Tibial artery (tissue), 4 donors: ENCODE data around the gene ESD.

Experiments
- DNase-seq, 2 donors: peaks; one replicate each; pipeline ENCODE4 v3.0.0-alpha.2; 2019
- H3K27ac ChIP-seq, 2 donors: fragments of 200-600 bp; sonication (generic) in 1 of 2; 1 replicate in 1 of 2; 2 replicates in 1 of 2; pipeline ENCODE4 v1.5.1; 2018 to 2019; ENCODE audit warnings: mild to moderate bottlenecking in 1 of 2
- H3K27me3 ChIP-seq, 2 donors: fragments of 200-600 bp; sonication (generic) in 1 of 2; one replicate each; pipeline versions ENCODE4 v1.5.1 to v1.6.0; 2016 to 2019
- H3K36me3 ChIP-seq, 3 donors: fragments of 200-600 bp; sonication (generic) in 2 of 3; one replicate each; pipeline ENCODE4 v1.5.1; 2016 to 2019; ENCODE audit warnings: mild to moderate bottlenecking in 2 of 3
- H3K4me1 ChIP-seq, 4 donors: fragments of 200-600 bp; sonication (generic) in 2 of 4; 1 replicate in 3 of 4; 2 replicates in 1 of 4; pipeline ENCODE4 v1.5.1; 2016 to 2019
- H3K4me3 ChIP-seq, 2 donors: fragments of 200-600 bp; sonication (generic) in 1 of 2; 1 replicate in 1 of 2; 2 replicates in 1 of 2; pipeline ENCODE4 v1.5.1; 2018 to 2019; ENCODE audit warnings: mild to moderate bottlenecking in 2 of 2
- H3K9me3 ChIP-seq, 3 donors: fragments of 200-600 bp; sonication (generic) in 1 of 3; one replicate each; pipeline ENCODE4 v1.5.1; 2016 to 2019
- intact Hi-C: fragments of 100-400 bp; cut with DNase I; formaldehyde crosslinking; loops from one replicate; pipeline ENCODE4 v1.15.0; 2023; ENCODE audit warnings: low total_unique reads
- TF ChIP-seq, protein P1 (sequence below), 2 experiments: fragments of 200-600 bp in 1 of 2; fragments of 450-650 bp in 1 of 2; IDR thresholded peaks; one replicate each; pipeline ENCODE4 v1.5.1; 2017 to 2019; ENCODE audit warnings: antibody characterized with exemption in 2 of 2, mild to moderate bottlenecking in 1 of 2, moderate library complexity in 1 of 2

Gene ESD

DNA sequence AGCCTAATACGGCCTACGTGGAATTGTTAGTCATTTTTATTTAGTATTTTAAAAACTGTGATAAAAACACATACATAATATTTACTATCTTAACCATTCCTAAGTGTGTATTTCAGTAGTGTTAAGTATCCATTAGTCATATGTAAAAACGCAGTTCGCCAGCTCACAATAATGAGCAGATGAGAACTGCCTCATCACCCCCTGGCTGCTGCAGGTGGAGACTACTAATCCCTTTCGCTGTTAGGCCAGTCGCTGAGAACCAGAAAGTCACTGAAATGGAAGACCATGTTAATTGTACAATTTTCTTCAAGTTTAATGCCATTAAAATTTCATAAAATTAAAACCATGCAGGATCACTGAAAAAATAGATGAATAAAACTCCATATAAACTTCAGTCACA, 1.6 kb downstream of the ESD start:
- Histone ChIP-seq H3K27ac (peak overlapping the region; percentile 93 to 96), H3K36me3 (peaks cover 9 to 13% (median 10%) of the 10 kb centered on the region in 3 donors), H3K4me1 (peaks cover 0 to 55% (median 27%) of the 10 kb centered on the region in 4 donors), H3K27me3 (no peaks in the 10 kb centered on the region), H3K4me3 (peak overlapping the region; percentile 76 to 80), H3K9me3 (no peaks in the 10 kb centered on the region)
- DNase-seq, result no peak
- TF ChIP-seq, protein P1, sequence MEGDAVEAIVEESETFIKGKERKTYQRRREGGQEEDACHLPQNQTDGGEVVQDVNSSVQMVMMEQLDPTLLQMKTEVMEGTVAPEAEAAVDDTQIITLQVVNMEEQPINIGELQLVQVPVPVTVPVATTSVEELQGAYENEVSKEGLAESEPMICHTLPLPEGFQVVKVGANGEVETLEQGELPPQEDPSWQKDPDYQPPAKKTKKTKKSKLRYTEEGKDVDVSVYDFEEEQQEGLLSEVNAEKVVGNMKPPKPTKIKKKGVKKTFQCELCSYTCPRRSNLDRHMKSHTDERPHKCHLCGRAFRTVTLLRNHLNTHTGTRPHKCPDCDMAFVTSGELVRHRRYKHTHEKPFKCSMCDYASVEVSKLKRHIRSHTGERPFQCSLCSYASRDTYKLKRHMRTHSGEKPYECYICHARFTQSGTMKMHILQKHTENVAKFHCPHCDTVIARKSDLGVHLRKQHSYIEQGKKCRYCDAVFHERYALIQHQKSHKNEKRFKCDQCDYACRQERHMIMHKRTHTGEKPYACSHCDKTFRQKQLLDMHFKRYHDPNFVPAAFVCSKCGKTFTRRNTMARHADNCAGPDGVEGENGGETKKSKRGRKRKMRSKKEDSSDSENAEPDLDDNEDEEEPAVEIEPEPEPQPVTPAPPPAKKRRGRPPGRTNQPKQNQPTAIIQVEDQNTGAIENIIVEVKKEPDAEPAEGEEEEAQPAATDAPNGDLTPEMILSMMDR (IDR thresholded peaks at IDR 0.05), result no peak
- intact Hi-C loops, result loop anchor here (10.0 kb wide), 1 partner anchor 289 kb away; no protein-coding TSS in a partner anchor

DNA sequence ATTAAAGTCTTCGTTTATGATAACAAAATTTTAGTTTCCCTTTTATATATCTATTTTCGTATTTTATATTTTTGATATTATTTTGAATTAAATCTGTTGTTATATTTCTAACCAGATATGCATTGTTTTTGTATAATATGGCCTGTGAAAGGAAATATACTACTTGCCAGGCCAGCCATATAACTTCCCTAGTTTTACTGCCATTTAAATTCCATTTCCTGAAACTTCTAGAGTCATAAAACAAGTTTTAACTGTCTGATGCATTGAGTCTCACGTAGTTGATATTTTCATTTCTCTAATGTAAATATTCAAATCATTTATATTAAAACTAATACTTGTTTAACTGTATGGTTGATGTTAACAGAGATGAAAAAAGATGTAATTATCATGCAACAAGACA, 13.5 kb downstream of the ESD start:
- intact Hi-C loops, result no loop called here
- Histone ChIP-seq H3K36me3 (peaks cover 53 to 68% (median 61%) of the 10 kb centered on the region in 3 donors), H3K4me3 (no peak overlapping the region), H3K9me3 (no peaks in the 10 kb centered on the region), H3K27ac (no peak overlapping the region), H3K27me3 (no peaks in the 10 kb centered on the region), H3K4me1 (peaks cover 0 to 36% (median 3%) of the 10 kb centered on the region in 4 donors)
- TF ChIP-seq, protein P1 (IDR thresholded peaks at IDR 0.05), result no peak
- no peak for DNase-seq

DNA sequence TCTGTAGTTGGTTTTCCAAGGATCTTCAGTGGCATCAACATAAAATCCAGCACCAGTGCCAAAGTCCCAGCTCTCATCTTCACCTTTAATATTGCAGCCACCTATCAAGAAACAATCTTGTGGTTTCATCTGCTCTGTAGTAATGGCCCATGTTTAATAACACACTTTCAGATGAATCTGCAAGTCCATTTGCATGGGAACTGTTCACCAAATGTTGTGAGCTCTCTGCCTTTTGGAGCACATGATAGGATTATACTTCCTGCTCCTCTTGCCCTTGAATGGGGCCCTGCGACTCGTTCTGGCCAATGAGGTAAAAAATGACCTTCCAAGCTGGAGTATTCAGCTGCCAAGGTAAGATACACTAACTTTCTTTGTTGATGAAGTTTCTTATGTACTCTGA, 14.3 kb downstream of the ESD start:
- TF ChIP-seq, protein P1 (IDR thresholded peaks at IDR 0.05), result no peak
- Histone ChIP-seq H3K27me3 (no peaks in the 10 kb centered on the region), H3K36me3 (peaks cover 57 to 68% (median 60%) of the 10 kb centered on the region in 3 donors), H3K4me3 (no peak overlapping the region), H3K4me1 (peaks cover 0 to 36% (median 7%) of the 10 kb centered on the region in 4 donors), H3K27ac (no peak overlapping the region), H3K9me3 (no peaks in the 10 kb centered on the region)
- intact Hi-C loops, result no loop called here
- DNase-seq, result no peak

DNA sequence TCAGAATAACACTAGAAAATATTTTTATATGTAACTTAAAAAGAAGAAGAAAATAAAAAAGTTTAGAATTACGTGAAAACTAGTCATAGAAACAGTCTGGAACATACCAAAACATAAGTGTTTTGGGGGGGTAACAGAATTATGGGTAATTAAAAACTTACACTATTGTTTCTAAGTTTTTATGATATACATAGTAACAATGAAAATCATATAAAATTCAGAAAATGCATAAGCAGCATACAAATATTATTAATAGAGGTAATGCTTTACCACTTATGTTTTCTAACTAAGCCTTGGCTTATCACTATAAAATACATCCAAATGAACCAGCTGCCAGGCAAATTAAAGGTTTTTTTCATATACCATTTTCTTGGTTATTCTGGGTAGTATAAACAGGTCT, 14.9 kb downstream of the ESD start:
- Histone ChIP-seq H3K27ac (no peak overlapping the region), H3K36me3 (peaks cover 56 to 66% (median 61%) of the 10 kb centered on the region in 3 donors)
- TF ChIP-seq, protein P1 (IDR thresholded peaks at IDR 0.05), result no peak

DNA sequence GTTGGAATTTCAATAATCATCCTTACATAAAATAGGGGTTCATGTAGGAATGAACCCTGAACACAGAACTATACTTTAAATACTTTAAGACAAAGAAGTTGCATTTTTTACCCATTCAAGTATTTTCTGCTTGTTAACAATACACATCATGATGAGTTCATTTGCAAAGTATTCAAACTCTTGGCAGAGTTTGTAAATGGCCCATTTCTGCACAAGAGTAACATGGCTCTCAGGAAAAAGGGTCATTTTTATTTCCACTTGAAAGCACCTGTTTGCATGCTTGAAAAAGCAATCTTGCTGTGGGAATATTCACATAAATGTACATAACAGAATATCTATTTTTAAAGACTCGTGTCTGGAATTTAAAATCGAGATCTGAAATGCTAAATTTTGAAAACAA, 18.1 kb downstream of the ESD start:
- Histone ChIP-seq H3K27ac (peak overlapping the region; percentile 74 to 75), H3K27me3 (no peaks in the 10 kb centered on the region), H3K4me3 (no peak overlapping the region), H3K36me3 (peaks cover 27 to 48% (median 38%) of the 10 kb centered on the region in 3 donors), H3K4me1 (peaks cover 0 to 74% (median 28%) of the 10 kb centered on the region in 4 donors), H3K9me3 (no peaks in the 10 kb centered on the region)
- intact Hi-C loops, result no loop called here
- no peak for DNase-seq
- TF ChIP-seq, protein P1 (IDR thresholded peaks at IDR 0.05), result no peak

More for the DNA sequence above, 14.9 kb downstream of the ESD start:
- Histone ChIP-seq H3K4me3 (no peak overlapping the region), H3K4me1 (peaks cover 0 to 42% (median 11%) of the 10 kb centered on the region in 4 donors), H3K9me3 (no peaks in the 10 kb centered on the region), H3K27me3 (no peaks in the 10 kb centered on the region)
- intact Hi-C loops, result no loop called here
- no peak for DNase-seq

DNA sequence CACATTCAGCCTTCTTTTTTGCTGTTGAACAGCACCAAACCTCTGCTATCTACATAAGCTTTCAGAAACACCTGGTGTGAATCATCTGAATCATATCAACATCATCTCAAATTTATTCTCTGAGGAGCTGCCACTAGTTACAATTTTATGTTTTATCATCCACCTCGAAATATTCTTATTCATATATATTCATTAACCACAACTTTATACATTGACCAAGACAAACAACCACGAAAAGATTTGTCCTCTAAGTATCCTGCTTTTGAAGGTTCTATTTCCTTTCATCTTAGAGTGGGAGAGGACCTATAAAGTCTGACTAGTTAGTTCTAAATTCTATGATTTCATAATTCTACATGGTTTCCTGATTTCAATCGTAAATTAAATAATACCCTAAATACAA, 18.9 kb downstream of the ESD start:
- H3K27ac ChIP-seq, result peak overlapping the region; percentile 74 to 75
- peaks cover 23 to 44% (median 32%) of the 10 kb centered on the region in 3 donors for H3K36me3 ChIP-seq
- TF ChIP-seq, protein P1 (IDR thresholded peaks at IDR 0.05), result no peak
- no peak overlapping the region for H3K4me3 ChIP-seq
- no peaks in the 10 kb centered on the region for H3K27me3 ChIP-seq
- no peak for DNase-seq
- H3K4me1 ChIP-seq, result peaks cover 0 to 82% (median 32%) of the 10 kb centered on the region in 4 donors
- intact Hi-C loops, result no loop called here
- H3K9me3 ChIP-seq, result no peaks in the 10 kb centered on the region
